Measurements from ENCODE around the gene EXOSC5. TPM values are rescaled to one million over a fixed set of nuclear protein-coding genes. Genes with fewer than 3 reads are reported as not detected.
"Not testable (repeated sequence)": the region's sequence is repeated elsewhere in the genome, so short reads cannot be mapped to it uniquely, and the experiment has no call there.

The EXOSC5 gene
- 97.8 TPM for polyA plus RNA-seq (2012; ENCODE audit: insufficient read depth, insufficient read length)

- H3K4me3 ChIP-seq (ENCODE audit: low read length): peak within 1 kb of the TSS; percentile 59
- peak; percentile 100 for DNase-seq (ENCODE audit: low read depth, low spot score)
These were observed at the start of gene EXOSC5, which contains the start of gene BCKDHA for GRCh38 chr19:41397086-41398049. Gene EXOSC5 (minus strand): TSS chr19:41397359. CDS start chr19:41397328, 31 bp downstream. Gene BCKDHA (plus strand): TSS chr19:41397818. CDS start chr19:41397828, 10 bp downstream.

- H3K4me3 ChIP-seq (ENCODE audit: low read length): no peak overlapping the region
- no peak for DNase-seq (ENCODE audit: low read depth, low spot score)
These were observed 48.4 kb upstream of the EXOSC5 start for GRCh38 chr19:41445575-41445974.

GRCh38 chr19:41443813-41444455, 46.8 kb upstream of the EXOSC5 start:
- H3K4me3 ChIP-seq (ENCODE audit: low read length): no peak overlapping the region
- no peak for DNase-seq (ENCODE audit: low read depth, low spot score)

GRCh38 chr19:41442473-41443355, 45.6 kb upstream of the EXOSC5 start, which contains the start of gene ERICH4:
Gene ERICH4 (plus strand): TSS chr19:41443156. CDS start chr19:41443170, 14 bp downstream.
- DNase-seq (ENCODE audit: low read depth, low spot score): no peak
- no peak within 1 kb of the TSS for H3K4me3 ChIP-seq (ENCODE audit: low read length)

GRCh38 chr19:41441321-41441945, 44.3 kb upstream of the EXOSC5 start:
- DNase-seq (ENCODE audit: low read depth, low spot score): no peak
- no peak overlapping the region for H3K4me3 ChIP-seq (ENCODE audit: low read length)

GRCh38 chr19:41439441-41440222, 42.5 kb upstream of the EXOSC5 start, which contains the start of gene DMAC2:
Gene DMAC2 (minus strand): TSS chr19:41439912. CDS start chr19:41439899, 13 bp downstream.
- peak; percentile 99 for DNase-seq (ENCODE audit: low read depth, low spot score)
- peak within 1 kb of the TSS; percentile 92 for H3K4me3 ChIP-seq (ENCODE audit: low read length)

- no peak for DNase-seq (ENCODE audit: low read depth, low spot score)
- H3K4me3 ChIP-seq (ENCODE audit: low read length): no peak overlapping the region
These were observed 40.9 kb upstream of the EXOSC5 start for GRCh38 chr19:41437944-41438574.

- no peak for DNase-seq (ENCODE audit: low read depth, low spot score)
- no peak overlapping the region for H3K4me3 ChIP-seq (ENCODE audit: low read length)
These were observed 39.5 kb upstream of the EXOSC5 start for GRCh38 chr19:41436674-41436951.

- no peak for DNase-seq (ENCODE audit: low read depth, low spot score)
- no peak overlapping the region for H3K4me3 ChIP-seq (ENCODE audit: low read length)
These were observed 38.9 kb upstream of the EXOSC5 start for GRCh38 chr19:41435936-41436673.

GRCh38 chr19:41435376-41435775, 38.2 kb upstream of the EXOSC5 start:
- DNase-seq (ENCODE audit: low read depth, low spot score): not testable (repeated sequence)

GRCh38 chr19:41434450-41434849, 37.3 kb upstream of the EXOSC5 start:
- no peak for DNase-seq (ENCODE audit: low read depth, low spot score)
- no peak overlapping the region for H3K4me3 ChIP-seq (ENCODE audit: low read length)

More at GRCh38 chr19:41435376-41435775, 38.2 kb upstream of the EXOSC5 start:
- not testable (repeated sequence) for H3K4me3 ChIP-seq (ENCODE audit: low read length)

GRCh38 chr19:41433171-41433570, 36.0 kb upstream of the EXOSC5 start:
- DNase-seq (ENCODE audit: low read depth, low spot score): no peak
- H3K4me3 ChIP-seq (ENCODE audit: low read length): no peak overlapping the region

- no peak overlapping the region for H3K4me3 ChIP-seq (ENCODE audit: low read length)
- DNase-seq (ENCODE audit: low read depth, low spot score): no peak
These were observed 34.5 kb upstream of the EXOSC5 start for GRCh38 chr19:41431426-41432386.

- no peak for DNase-seq (ENCODE audit: low read depth, low spot score)
- H3K4me3 ChIP-seq (ENCODE audit: low read length): no peak overlapping the region
These were observed 33.8 kb upstream of the EXOSC5 start for GRCh38 chr19:41430922-41431321.

GRCh38 chr19:41428481-41428859, 31.3 kb upstream of the EXOSC5 start:
- DNase-seq (ENCODE audit: low read depth, low spot score): no peak
- no peak overlapping the region for H3K4me3 ChIP-seq (ENCODE audit: low read length)
